Prostate gland (tissue), 2 donors: ENCODE measurements around the gene SMIM33.
"Not testable (repeated sequence)": the region's sequence is repeated elsewhere in the genome, so short reads cannot be mapped to it uniquely, and the experiment has no call there.

Experiments
- POLR2A ChIP-seq: fragments of 450-650 bp; IDR thresholded peaks from one replicate; pipeline ENCODE4 v1.6.1; 2016; ENCODE audit warnings: antibody characterized with exemption, mild to moderate bottlenecking
- POLR2AphosphoS5 ChIP-seq: sonication (generic); formaldehyde crosslinking; IDR thresholded peaks from one replicate; pipeline ENCODE4 v1.6.1; 2017; ENCODE audit warnings: antibody characterized with exemption
- TF ChIP-seq, protein P1 (sequence below), 4 experiments: fragments of 200-600 bp in 2 of 4; fragments of 450-650 bp in 2 of 4; sonication (generic) in 2 of 4; IDR thresholded peaks; 1 replicate in 3 of 4; 2 replicates in 1 of 4; pipeline ENCODE4 v1.5.1; 2016 to 2019; ENCODE audit warnings: antibody characterized with exemption in 4 of 4, mild to moderate bottlenecking in 2 of 4, moderate library complexity in 2 of 4

DNA sequence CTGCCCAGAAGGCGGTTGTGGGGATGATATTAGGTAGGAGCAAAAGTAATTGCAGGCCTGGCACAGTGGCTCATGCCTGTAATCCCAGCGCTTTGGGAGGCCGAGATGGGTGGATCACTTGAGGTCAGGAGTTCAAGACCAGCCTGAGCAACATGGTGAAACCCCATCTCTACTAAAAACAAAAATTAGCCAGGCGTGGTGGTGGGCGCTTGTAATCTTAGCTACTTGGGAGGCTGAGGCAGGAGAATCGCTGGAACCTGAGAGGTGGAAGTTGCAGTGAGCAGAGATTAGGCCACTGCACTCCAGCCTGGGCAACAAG lies 12.0 kb downstream of the SMIM33 start:
- TF ChIP-seq, protein P1, sequence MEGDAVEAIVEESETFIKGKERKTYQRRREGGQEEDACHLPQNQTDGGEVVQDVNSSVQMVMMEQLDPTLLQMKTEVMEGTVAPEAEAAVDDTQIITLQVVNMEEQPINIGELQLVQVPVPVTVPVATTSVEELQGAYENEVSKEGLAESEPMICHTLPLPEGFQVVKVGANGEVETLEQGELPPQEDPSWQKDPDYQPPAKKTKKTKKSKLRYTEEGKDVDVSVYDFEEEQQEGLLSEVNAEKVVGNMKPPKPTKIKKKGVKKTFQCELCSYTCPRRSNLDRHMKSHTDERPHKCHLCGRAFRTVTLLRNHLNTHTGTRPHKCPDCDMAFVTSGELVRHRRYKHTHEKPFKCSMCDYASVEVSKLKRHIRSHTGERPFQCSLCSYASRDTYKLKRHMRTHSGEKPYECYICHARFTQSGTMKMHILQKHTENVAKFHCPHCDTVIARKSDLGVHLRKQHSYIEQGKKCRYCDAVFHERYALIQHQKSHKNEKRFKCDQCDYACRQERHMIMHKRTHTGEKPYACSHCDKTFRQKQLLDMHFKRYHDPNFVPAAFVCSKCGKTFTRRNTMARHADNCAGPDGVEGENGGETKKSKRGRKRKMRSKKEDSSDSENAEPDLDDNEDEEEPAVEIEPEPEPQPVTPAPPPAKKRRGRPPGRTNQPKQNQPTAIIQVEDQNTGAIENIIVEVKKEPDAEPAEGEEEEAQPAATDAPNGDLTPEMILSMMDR (IDR thresholded peaks at IDR 0.05): not testable (repeated sequence)
- TF ChIP-seq POLR2AphosphoS5, POLR2A: not testable (repeated sequence)
